Measurements from ENCODE around the gene BMPR1B. TPM values are rescaled to one million over a fixed set of nuclear protein-coding genes. Genes with fewer than 3 reads are reported as not detected.

BMPR1B gene
- total and polyA plus RNA-seq, 4 donors = 0.27 to 0.70 (median 0.48) TPM

DNA sequence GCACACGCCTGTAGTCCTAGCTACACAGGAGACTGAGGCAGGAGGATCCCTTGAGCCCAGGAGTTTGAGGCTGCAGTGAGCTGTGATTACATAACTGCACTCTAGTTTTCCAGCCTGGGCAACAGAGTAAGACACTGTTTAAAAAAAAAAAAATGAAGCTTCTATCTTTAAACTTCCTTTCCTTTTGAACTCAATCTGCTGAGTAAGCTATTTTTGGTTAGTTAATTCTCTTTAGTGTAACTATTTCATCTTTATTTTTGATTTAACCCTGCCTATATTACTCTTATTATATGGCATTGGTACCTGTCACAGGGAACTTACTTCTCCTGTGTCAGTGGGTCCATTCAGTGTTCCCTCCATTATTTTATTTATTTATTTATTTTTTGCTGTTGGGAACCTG is 160.8 kb downstream of the BMPR1B start:
- DNase-seq (ENCODE audit: low spot score) = no peak
- no peaks in the 10 kb centered on the region for H3K4me1 ChIP-seq (ENCODE audit: control insufficient read depth in 4 of 4, insufficient read depth in 4 of 4, low read length in 3 of 4)
- no peak for TF ChIP-seq YY1 (IDR thresholded peaks at IDR 0.05)
- no peak for TF ChIP-seq RAD21 (IDR thresholded peaks at IDR 0.05)
- TF ChIP-seq HNF4A (conservative IDR thresholded peaks at IDR 0.05) = no peak
- no peak for TF ChIP-seq JUND (IDR thresholded peaks at IDR 0.05)
- no peak for TF ChIP-seq FOXA2 (IDR thresholded peaks at IDR 0.05)
- TF ChIP-seq, protein P1, sequence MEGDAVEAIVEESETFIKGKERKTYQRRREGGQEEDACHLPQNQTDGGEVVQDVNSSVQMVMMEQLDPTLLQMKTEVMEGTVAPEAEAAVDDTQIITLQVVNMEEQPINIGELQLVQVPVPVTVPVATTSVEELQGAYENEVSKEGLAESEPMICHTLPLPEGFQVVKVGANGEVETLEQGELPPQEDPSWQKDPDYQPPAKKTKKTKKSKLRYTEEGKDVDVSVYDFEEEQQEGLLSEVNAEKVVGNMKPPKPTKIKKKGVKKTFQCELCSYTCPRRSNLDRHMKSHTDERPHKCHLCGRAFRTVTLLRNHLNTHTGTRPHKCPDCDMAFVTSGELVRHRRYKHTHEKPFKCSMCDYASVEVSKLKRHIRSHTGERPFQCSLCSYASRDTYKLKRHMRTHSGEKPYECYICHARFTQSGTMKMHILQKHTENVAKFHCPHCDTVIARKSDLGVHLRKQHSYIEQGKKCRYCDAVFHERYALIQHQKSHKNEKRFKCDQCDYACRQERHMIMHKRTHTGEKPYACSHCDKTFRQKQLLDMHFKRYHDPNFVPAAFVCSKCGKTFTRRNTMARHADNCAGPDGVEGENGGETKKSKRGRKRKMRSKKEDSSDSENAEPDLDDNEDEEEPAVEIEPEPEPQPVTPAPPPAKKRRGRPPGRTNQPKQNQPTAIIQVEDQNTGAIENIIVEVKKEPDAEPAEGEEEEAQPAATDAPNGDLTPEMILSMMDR (IDR thresholded peaks at IDR 0.05; ENCODE audit: low read depth, low read length, missing input control) = no peak
- TF ChIP-seq HNF4G (IDR thresholded peaks at IDR 0.05) = no peak
- no peak for TF ChIP-seq NR2F2 (IDR thresholded peaks at IDR 0.05)
- TF ChIP-seq EGR1 (IDR thresholded peaks at IDR 0.05; ENCODE audit: low read depth in 2 of 2) = no peak
- TF ChIP-seq, protein P2, sequence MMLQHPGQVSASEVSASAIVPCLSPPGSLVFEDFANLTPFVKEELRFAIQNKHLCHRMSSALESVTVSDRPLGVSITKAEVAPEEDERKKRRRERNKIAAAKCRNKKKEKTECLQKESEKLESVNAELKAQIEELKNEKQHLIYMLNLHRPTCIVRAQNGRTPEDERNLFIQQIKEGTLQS (IDR thresholded peaks at IDR 0.05) = no peak
- TF ChIP-seq, protein P3, sequence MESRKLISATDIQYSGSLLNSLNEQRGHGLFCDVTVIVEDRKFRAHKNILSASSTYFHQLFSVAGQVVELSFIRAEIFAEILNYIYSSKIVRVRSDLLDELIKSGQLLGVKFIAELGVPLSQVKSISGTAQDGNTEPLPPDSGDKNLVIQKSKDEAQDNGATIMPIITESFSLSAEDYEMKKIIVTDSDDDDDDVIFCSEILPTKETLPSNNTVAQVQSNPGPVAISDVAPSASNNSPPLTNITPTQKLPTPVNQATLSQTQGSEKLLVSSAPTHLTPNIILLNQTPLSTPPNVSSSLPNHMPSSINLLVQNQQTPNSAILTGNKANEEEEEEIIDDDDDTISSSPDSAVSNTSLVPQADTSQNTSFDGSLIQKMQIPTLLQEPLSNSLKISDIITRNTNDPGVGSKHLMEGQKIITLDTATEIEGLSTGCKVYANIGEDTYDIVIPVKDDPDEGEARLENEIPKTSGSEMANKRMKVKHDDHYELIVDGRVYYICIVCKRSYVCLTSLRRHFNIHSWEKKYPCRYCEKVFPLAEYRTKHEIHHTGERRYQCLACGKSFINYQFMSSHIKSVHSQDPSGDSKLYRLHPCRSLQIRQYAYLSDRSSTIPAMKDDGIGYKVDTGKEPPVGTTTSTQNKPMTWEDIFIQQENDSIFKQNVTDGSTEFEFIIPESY (IDR thresholded peaks at IDR 0.05) = no peak
- H3K27ac ChIP-seq (ENCODE audit: low read depth in 1 of 2, low read length in 2 of 2) = no peak overlapping the region
- H3K4me3 ChIP-seq (ENCODE audit: low read depth in 1 of 3, low read length in 3 of 3) = no peak overlapping the region
- H3K36me3 ChIP-seq (ENCODE audit: control insufficient read depth in 4 of 4, insufficient read depth in 3 of 4, low read depth in 1 of 4, low read length in 3 of 4) = no peaks in the 10 kb centered on the region
- peaks cover 0 to 6% (median under 1%) of the 10 kb centered on the region in 4 donors for H3K9me3 ChIP-seq (ENCODE audit: control insufficient read depth in 4 of 4, low read length in 3 of 4)
- WGBS = 88% methylated on average over 1 of the region's 1 CpG
- no peaks in the 10 kb centered on the region for H3K27me3 ChIP-seq (ENCODE audit: control insufficient read depth in 4 of 4, insufficient read depth in 4 of 4, low read length in 3 of 4)
- H3K9ac ChIP-seq (ENCODE audit: low read depth in 1 of 2, low read length in 2 of 2) = no peak overlapping the region

DNA sequence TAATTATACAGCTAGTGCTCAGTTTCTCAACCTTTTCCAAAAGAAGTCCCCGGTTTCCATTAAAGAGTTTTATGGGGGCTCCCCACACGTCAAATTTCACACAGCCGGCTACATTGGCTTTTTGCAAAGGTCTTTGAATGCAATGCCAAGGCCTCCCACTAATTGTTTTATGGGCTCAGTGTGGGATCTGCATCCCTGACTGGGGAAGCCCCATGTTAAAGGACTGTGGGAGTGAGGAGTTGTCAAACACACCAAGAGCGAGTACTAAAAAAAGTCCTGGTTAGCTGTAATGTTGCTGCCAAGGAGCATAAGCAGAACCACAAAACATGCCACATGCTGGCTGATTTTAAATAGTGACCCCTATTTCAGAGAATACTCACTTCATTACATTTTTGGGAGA is 162.6 kb downstream of the BMPR1B start:
- peaks cover 0 to 6% (median under 1%) of the 10 kb centered on the region in 4 donors for H3K9me3 ChIP-seq (ENCODE audit: control insufficient read depth in 4 of 4, low read length in 3 of 4)
- no peak overlapping the region for H3K9ac ChIP-seq (ENCODE audit: low read depth in 1 of 2, low read length in 2 of 2)
- no peak overlapping the region for H3K27ac ChIP-seq (ENCODE audit: low read depth in 1 of 2, low read length in 2 of 2)
- TF ChIP-seq TAF1 (conservative IDR thresholded peaks at IDR 0.05) (no peak), EGR1 (IDR thresholded peaks at IDR 0.05; ENCODE audit: low read depth in 2 of 2) (no peak), SP1 (IDR thresholded peaks at IDR 0.05) (no peak), FOXA2 (IDR thresholded peaks at IDR 0.05) (no peak), HNF4A (conservative IDR thresholded peaks at IDR 0.05) (no peak), FOXA1 (IDR thresholded peaks at IDR 0.05) (no peak), JUND (IDR thresholded peaks at IDR 0.05) (no peak), RAD21 (IDR thresholded peaks at IDR 0.05) (no peak), YY1 (IDR thresholded peaks at IDR 0.05) (no peak), RXRA (IDR thresholded peaks at IDR 0.05) (no peak)
- TF ChIP-seq, protein P3 (IDR thresholded peaks at IDR 0.05) = no peak
- TF ChIP-seq, protein P1 (IDR thresholded peaks at IDR 0.05; ENCODE audit: low read depth, low read length, missing input control) = no peak
- TF ChIP-seq, protein P4, sequence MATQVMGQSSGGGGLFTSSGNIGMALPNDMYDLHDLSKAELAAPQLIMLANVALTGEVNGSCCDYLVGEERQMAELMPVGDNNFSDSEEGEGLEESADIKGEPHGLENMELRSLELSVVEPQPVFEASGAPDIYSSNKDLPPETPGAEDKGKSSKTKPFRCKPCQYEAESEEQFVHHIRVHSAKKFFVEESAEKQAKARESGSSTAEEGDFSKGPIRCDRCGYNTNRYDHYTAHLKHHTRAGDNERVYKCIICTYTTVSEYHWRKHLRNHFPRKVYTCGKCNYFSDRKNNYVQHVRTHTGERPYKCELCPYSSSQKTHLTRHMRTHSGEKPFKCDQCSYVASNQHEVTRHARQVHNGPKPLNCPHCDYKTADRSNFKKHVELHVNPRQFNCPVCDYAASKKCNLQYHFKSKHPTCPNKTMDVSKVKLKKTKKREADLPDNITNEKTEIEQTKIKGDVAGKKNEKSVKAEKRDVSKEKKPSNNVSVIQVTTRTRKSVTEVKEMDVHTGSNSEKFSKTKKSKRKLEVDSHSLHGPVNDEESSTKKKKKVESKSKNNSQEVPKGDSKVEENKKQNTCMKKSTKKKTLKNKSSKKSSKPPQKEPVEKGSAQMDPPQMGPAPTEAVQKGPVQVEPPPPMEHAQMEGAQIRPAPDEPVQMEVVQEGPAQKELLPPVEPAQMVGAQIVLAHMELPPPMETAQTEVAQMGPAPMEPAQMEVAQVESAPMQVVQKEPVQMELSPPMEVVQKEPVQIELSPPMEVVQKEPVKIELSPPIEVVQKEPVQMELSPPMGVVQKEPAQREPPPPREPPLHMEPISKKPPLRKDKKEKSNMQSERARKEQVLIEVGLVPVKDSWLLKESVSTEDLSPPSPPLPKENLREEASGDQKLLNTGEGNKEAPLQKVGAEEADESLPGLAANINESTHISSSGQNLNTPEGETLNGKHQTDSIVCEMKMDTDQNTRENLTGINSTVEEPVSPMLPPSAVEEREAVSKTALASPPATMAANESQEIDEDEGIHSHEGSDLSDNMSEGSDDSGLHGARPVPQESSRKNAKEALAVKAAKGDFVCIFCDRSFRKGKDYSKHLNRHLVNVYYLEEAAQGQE (IDR thresholded peaks at IDR 0.05) = no peak
- TF ChIP-seq, protein P2 (IDR thresholded peaks at IDR 0.05) = no peak
- TF ChIP-seq, protein P5, sequence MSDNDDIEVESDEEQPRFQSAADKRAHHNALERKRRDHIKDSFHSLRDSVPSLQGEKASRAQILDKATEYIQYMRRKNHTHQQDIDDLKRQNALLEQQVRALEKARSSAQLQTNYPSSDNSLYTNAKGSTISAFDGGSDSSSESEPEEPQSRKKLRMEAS (IDR thresholded peaks at IDR 0.05) = no peak
- H3K4me1 ChIP-seq (ENCODE audit: control insufficient read depth in 4 of 4, insufficient read depth in 4 of 4, low read length in 3 of 4) = peaks cover 0 to 1% (median 0%) of the 10 kb centered on the region in 4 donors
- H3K27me3 ChIP-seq (ENCODE audit: control insufficient read depth in 4 of 4, insufficient read depth in 4 of 4, low read length in 3 of 4) = no peaks in the 10 kb centered on the region
- H3K4me3 ChIP-seq (ENCODE audit: low read depth in 1 of 3, low read length in 3 of 3) = no peak overlapping the region
- whole genome bisulfite sequencing = 87% methylated on average over 4 of the region's 4 CpGs
- no peak for DNase-seq (ENCODE audit: low spot score)
- H3K36me3 ChIP-seq (ENCODE audit: control insufficient read depth in 4 of 4, insufficient read depth in 3 of 4, low read depth in 1 of 4, low read length in 3 of 4) = no peaks in the 10 kb centered on the region

Measured in liver (tissue), 9 donors.